SKM-1 (cell line): ENCODE measurements around the gene TPX2.

Experiments
- DNase-seq: peaks from one replicate; lab custom pipeline; 2025; ENCODE audit not compliant: unreplicated experiment; lab: John Stamatoyannopoulos, UW

The TPX2 gene, protein sequence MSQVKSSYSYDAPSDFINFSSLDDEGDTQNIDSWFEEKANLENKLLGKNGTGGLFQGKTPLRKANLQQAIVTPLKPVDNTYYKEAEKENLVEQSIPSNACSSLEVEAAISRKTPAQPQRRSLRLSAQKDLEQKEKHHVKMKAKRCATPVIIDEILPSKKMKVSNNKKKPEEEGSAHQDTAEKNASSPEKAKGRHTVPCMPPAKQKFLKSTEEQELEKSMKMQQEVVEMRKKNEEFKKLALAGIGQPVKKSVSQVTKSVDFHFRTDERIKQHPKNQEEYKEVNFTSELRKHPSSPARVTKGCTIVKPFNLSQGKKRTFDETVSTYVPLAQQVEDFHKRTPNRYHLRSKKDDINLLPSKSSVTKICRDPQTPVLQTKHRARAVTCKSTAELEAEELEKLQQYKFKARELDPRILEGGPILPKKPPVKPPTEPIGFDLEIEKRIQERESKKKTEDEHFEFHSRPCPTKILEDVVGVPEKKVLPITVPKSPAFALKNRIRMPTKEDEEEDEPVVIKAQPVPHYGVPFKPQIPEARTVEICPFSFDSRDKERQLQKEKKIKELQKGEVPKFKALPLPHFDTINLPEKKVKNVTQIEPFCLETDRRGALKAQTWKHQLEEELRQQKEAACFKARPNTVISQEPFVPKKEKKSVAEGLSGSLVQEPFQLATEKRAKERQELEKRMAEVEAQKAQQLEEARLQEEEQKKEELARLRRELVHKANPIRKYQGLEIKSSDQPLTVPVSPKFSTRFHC

DNA sequence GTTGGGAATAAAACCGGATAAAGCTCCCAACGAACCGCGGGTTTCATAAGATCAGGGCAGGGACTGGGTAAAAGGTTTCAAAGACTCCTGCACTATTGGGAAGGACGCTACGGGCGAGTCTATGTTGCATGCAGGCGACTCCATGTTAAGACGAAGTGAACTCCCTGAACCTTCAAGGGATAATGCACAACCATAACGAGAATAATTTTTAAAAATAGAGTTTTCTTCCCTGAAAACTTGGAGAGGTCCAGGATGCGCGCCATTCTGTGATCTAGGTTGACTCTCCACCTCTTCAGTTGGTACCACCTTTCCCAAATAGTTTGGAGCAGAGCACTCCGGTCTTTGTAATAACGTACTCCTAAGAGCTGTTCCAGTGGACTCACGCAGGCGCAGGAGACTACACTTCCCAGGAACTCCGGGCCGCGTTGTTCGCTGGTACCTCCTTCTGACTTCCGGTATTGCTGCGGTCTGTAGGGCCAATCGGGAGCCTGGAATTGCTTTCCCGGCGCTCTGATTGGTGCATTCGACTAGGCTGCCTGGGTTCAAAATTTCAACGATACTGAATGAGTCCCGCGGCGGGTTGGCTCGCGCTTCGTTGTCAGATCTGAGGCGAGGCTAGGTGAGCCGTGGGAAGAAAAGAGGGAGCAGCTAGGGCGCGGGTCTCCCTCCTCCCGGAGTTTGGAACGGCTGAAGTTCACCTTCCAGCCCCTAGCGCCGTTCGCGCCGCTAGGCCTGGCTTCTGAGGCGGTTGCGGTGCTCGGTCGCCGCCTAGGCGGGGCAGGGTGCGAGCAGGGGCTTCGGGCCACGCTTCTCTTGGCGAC is at the start of gene TPX2:
Gene TPX2, plus strand, starts transcription at position 562 of the 821 bp plus-strand sequence. CDS start 18,187 bp downstream, outside the sequence.
- DNase-seq: peak; percentile 90

DNA sequence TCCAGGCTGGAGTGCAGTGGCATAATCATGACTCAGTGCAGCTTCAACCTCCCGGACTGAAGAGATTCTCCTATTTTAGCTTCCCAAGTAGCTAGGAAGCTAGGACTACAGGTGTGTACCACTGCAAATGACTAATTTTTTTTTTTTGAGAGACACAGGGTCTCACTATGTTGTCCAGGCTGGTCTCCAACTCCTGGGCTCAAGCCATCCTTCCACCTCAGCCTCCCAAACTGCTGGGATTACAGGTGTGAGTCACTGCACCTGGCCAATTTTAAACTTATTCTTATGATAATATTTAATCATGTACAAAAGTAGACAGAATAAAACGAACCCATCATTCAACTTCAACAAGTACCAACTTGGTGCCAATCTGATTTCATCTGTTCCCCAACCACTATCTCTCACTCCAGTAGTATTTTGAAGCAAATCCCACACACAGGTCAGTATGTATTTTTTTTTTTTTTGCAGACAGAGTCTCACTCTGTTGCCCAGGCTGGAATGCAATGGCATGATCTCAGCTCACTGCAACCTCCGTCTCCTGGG is 48.9 kb upstream of the TPX2 start:
- no peak for DNase-seq

DNA sequence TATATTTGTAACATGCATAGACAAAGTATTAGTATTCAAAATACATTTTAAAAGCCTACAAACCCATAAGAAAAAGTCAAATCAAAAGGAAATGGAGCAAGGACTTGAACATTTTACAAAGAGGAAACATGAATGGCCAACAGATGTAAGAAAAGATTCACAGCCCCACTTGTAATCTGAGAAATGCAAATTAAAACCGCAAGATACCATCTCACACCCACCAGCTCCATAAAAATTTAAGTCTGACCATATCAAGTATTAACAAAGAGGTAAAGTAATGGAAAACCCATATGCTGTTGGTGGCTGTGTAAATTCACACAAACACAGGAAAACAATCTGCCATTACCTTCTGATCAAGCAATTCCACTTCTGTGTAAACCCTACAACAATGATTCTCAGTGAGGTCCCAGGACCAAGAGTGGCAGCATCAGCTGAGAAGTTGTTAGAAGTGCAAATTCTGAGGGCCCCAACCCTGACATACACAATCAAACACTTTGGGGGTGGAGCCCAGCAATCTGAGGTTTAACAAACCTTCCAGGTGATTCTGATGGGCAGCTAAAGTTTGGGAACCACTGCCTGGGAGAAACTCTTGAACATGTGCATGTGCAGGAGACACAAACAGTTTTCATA is 47.3 kb upstream of the TPX2 start:
- DNase-seq: no peak

DNA sequence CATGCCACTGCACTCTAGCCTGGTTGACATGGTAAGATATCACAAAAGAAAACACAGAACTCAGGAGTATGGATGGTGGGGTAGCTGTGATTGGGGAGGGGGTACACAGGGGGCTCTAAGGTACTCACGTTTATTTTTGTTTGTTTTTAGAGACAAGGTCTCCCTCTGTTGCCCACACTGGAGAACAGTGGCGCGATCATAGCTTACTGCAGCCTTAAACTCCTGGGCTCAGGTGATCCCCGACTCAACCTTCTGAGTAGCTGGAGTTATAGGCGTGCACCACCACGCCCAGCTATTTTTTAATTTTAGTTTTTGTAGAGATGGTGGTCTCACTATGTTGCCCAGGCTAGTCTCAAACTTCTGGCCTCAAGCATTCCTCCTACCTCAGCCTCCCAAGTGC is 45.7 kb upstream of the TPX2 start:
- no peak for DNase-seq

DNA sequence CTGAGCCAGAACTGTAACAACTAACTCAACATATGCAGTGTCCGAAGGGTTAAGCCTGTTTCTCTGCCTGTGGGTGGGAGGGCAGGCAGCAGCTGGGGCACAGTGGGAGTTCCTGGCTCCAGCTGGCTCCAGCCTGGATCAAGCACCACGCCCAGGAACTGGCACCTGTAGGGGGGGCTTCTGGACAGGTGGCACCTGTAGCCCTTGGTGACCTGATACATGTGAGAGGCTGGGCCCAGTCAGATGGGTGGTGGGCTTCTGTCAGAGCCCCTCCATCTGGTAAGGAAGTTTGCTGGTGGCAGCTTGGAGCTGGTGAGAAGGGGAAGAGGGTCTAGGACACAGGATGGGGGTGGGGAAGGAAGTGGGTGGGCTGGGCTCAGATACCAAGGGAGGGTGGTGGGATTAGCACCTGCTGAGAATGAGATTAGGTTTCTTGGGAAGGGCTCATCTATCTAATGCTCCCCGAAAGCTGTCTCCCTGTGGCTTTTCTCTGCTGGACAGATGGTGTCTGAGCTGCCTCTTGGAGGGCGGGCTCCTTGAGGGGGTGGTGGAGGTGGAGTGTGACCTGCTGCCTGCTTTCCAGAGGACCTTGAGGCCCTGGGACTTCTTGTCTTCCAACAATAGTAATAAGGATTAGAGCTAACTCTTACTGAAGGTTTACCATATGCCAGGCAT is 45.0 kb upstream of the TPX2 start:
- DNase-seq: no peak

DNA sequence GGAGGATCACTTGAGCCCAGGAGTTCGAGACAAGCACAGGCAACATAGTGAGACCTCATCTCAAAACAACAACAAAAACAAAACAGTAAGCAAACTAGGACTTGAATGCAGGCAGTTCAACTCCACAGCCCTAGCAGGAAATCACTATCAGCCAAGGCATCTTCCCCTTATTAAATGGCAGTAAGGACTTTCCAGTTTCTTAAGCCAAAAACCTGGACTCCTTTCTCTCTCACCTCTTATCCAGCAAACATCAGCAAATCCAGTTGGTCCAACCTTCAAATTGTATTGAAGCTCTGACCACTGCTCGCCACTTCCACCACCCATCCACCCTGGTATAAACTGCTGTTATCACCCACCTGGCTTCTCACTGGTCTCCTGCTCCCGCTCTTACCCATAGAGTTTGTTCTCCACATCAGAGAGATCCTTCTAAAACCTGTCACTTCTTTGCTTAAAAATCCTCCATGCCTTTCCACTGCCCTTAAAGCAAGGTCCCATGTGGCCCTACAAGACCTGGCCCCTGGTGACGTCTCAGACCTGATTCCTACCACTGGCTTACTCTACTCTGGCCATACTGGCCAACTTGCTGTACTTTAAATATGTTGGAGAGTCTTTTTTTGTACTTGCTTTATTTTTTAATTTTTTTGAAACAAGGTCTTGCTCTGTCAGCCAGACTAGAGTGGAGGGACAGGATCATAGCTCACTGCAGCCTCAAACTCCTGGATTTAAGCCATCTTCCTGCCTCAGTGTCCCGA is 44.1 kb upstream of the TPX2 start:
- DNase-seq: no peak

DNA sequence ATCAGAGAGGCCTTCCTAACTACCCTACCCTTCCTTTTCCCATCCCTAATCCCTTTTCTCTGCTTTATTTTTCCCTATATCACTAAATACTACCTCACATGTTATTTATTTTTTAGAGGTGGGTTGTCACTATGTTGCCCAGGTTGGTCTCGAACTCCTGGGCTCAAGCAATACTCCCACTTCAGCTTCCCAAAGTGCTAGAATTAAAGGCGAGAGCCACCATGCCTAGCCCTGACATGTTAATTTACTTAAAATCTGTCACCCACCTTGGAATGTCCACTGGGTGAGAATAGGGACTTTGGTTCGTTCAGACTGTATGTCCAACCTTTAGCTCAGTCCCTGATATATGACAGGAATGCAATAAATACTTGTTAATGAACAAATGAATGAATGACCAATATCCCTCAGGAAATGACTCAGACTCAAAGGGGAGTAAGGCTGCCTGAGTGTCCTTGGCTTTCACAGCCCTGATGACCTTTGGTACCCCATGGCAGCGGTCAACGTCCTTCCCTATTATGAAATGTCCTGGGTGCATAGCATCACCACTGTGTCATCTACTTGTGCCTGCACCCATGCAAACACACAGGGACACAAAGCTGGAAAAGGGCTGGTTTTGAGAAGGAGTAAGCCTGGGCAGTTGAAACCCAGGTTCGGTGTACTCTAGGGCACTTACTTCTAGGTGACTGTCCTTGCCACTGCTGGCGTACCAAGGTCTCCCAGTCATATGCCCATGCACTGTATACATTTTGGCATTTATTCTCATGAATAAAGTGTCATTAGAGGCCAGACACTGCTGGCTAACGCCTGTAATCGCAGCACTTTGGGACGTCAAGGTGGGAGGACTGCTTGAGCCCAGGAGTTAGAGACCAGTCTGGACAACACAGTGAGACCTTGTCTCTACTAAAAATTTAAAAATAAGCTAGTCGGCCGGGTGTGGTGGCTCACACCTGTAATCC is 43.0 kb upstream of the TPX2 start:
- DNase-seq: no peak

DNA sequence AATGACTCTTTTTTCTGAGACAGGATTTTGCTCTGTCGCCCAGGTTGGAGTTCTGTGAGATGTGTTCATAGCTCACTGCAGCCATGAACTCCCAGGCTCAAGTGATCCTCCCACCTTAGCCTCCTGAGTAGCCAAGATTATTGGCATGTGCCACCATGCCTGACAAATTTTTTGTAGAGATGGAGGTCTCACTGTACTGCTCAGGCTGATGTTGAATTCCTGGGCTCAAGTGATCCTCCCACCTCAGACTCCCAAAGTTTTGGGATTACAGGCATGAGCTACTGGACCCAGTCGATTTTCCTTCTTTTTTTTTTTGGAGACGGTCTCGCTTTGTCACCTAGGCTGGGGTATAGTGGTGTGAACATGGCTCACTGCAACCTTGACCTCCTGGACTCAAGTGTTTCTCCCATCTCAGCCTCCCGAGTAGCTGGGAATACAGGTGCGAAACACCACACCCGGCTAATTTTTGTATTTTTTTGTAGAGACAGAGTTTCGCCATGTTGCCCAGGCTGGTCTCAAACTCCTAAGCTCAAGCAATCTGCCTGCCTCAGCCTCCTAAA is 40.8 kb upstream of the TPX2 start:
- DNase-seq: no peak

DNA sequence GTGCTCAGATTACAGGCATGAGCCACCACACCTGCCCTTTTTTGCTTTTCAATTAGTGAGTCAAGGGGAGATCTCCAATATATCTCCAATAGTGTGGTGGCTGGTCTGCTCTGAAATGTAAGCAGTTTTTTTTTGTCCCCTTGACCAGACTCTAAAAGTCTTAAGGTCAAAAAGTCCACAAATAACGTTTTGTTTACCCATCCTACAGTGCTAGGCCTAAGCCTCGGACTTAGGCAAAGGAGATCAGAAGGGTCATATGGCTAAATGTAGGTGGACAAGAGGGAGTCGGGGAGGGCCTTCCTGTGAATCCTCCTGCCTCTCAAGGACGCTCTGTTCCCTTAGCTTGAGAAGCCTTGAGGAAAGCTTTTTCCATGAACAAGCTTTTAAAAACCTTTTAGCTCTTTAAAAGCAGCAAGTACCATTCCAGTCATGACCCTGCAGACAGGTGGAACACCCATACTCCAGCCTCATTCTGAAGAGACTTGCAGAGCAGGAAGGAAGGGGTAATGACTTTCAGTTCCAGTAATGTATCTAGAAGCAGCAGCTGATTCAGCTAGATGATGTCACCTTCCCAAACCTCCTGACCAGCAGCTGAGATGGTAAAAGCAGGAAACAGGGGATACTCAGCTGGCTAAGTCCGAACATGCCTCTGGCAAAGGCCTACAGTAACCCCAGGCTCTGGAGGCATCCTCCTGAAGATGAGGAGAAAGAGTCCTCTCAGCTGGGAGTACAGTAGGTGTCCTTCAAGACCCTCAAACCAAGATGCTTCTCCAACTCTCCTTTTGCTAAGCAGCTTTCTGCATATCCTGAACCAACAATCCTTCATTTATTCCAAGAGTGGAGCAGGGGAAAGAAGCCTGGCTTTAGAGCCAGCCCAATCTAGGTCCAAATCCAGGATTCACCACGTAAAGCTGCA is 40.0 kb upstream of the TPX2 start:
- no peak for DNase-seq

DNA sequence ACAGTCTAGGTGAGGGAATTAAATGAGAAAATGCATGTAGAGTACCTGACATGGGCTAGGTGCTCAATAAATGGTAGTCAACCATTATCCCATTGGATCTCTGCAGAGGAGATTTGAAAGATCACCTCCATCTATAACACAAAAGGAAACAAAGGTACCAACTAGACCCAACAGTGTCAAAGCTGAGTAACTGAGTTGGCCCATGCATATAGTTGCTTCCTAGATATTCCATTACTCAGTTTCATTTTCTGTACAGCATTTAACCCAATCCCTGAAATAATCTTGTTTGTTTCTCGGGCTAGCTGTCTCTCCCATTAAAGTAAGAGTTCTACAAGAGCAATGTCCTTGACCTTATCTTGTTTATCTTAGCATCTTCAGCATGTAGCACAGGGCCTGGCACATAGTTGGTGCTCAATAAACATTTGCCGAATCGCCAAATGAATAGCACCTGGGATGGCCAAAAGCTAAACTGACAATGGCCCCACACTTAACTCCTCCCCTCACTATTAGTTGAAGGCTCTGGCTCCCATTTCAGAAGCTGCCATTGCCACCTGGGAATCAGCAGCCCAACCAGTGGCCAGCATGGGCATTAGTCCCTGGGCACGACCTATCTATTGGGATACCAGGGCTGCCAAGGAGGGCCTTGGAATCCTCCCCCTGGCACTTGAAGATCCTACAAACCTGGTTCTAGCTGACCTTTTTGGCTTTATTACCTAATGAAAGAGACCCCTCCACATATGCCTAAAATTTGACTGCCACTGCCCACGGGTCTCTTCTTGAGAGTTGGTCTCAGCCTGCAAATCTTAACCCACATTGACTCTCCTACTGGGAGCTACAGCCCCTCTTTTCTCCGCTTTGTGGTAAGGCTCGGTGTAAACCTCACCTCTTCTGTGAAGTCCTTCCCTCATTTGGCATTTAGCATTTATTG is 39.0 kb upstream of the TPX2 start:
- no peak for DNase-seq

DNA sequence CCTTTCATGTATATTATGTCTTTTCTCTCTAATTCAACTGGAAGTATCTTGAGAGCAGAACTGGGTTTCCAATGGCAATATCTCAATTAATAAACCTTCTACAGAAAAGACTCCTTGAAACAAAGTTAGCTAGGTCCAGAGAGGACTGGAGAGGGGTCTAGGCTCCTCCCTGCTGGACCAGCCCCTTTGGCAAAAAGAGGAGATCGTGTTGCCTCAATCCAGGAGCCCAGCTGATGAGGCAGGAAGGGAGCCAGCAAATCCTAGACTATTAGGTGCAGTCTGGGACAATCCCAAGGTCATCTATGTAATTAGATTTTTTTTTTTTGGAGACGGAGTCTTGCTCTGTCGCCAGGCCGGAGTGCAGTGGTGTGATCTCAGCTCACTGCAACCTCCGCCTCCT is 38.3 kb upstream of the TPX2 start:
- no peak for DNase-seq

DNA sequence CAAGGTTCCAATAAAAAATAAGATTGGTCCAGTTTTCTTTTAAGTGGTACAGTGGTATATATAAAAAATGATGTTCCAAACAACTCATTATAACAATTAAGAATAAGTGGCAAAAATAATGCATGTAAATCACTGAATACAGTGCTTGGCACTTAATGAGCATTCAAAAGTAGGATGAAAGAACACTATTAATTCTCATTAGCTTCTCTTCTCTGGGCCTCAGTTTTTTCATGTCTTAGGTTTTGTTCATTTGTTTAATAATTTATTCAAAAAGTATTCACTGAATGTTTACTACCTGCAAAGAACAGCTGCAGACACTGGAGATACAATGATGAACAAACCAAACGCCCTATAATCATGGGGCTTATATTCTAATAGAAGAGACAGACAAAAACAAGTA is 37.5 kb upstream of the TPX2 start:
- no peak for DNase-seq

DNA sequence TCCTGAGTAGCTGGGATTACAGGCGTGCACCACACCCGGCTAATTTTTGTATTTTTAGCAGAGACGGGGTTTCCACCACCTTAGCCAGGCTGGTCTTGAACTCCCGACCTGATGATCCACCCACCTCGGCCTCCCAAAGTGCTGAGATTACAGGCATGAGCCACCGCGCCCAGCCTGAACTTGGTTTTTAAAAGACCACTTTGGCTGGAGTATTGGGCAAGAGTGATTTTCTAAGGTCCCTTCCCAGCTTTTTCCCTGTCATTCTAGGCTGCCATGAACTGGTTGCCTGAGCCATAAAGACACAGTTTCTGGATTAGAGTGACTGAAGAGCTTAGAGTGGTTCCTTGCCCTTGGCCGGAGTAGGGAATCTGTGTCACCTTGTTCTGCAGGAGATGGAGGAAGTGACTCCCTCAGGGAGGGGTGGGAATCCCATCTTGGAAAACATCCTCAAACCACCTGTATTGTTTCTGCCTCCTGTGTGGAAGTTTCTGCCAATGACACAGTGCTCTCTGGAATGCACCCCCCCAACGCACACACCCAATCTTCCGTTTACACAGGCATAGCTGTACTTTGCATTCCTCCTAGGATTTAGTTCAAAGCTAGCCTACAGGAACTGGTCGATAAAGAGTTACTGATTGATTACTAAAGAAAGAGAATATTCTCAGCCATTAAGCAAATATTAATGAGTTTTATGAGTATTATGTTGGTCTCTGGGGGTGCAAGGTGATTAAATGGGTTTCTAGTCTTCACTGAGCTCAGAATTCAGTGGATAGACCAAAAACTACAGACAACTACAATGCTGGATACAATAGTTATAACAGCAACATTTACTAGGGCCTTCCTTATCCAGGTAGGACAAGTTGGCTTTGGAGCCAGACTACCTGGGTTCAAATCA is 34.6 kb upstream of the TPX2 start:
- no peak for DNase-seq

DNA sequence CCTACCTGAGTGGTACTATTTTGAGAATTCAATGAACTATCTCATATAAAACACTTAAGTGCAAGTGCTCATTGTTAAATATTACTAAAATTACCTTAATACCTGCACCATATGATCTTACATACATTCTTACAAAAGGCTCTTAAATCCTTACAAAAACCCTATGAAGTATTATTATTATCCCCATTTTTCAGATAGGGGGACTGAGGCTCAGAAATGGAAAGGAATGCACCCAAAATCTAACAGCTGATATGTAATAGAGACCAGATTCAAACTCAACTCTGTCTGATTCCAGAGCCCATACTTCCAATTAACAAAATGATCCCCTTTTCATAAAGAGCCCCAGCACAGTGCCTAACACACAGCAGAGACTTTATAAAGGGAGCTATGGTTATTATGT is 33.9 kb upstream of the TPX2 start:
- no peak for DNase-seq
